ACC112 (cell line): ENCODE measurements around the gene CPNE6.

Source experiments
- H2AFZ ChIP-seq: fragments of 200-600 bp; sonication (generic); one replicate; pipeline ENCODE4 v1.6.0; 2017; ENCODE audit warnings: antibody characterized with exemption, low read length; ENCODE audit not compliant: unreplicated experiment
- H3K27ac ChIP-seq: fragments of 200-600 bp; sonication (generic); 2 replicates; pipeline ENCODE4 v1.5.1; 2014; ENCODE audit warnings: low read depth, mild to moderate bottlenecking, antibody characterized with exemption, low read length, moderate library complexity
- H3K27me3 ChIP-seq: fragments of 200-600 bp; sonication (generic); 2 replicates; pipeline ENCODE4 v1.6.1; 2014; ENCODE audit warnings: mild to moderate bottlenecking, antibody characterized with exemption, low read length, moderate library complexity, mixed read lengths; ENCODE audit not compliant: insufficient read depth
- H3K36me3 ChIP-seq: fragments of 200-600 bp; sonication (generic); 2 replicates; pipeline ENCODE4 v1.6.1; 2016; ENCODE audit warnings: mild to moderate bottlenecking, antibody characterized with exemption, low read length, moderate library complexity, mixed read lengths; ENCODE audit not compliant: insufficient read depth
- H3K4me1 ChIP-seq: fragments of 200-600 bp; sonication (generic); one replicate; pipeline ENCODE4 v1.6.1; 2016; ENCODE audit warnings: low read length, mixed read lengths; ENCODE audit not compliant: insufficient read depth, unreplicated experiment, control insufficient read depth
- H3K4me3 ChIP-seq: fragments of 200-600 bp; sonication (generic); 2 replicates; pipeline ENCODE4 v1.5.1; 2014; ENCODE audit warnings: mild to moderate bottlenecking, low read depth, low read length
- H3K79me2 ChIP-seq: fragments of 200-600 bp; sonication (generic); one replicate; pipeline ENCODE4 v1.6.0; 2016; ENCODE audit warnings: low read length; ENCODE audit not compliant: control insufficient read depth, unreplicated experiment, insufficient read depth

Gene CPNE6

DNA sequence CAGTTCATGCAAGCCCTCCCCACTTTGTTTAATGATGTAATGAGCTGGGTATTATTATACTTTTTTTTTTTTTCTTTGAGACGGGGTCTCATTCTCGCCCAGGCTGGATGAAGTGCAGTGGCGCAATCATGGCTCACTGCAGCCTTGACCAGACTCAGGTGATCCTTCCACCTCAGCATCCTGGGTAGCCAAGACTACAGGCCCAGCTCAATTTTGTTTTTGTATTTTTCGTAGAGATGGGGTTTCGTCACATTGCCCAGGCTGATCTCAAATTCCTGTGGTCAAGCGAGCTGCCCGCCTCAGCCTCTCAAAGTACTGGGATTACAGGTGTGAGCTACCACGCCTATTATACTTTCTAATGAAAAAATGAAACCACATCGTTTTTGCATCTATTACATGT, 38.7 kb downstream of the CPNE6 start:
- Histone ChIP-seq H3K4me1 (peaks cover 9% of the 10 kb centered on the region), H3K36me3 (no peaks in the 10 kb centered on the region), H2AFZ (no peak overlapping the region), H3K4me3 (no peak overlapping the region), H3K27me3 (no peaks in the 10 kb centered on the region), H3K27ac (no peak overlapping the region), H3K79me2 (no peaks in the 10 kb centered on the region)

DNA sequence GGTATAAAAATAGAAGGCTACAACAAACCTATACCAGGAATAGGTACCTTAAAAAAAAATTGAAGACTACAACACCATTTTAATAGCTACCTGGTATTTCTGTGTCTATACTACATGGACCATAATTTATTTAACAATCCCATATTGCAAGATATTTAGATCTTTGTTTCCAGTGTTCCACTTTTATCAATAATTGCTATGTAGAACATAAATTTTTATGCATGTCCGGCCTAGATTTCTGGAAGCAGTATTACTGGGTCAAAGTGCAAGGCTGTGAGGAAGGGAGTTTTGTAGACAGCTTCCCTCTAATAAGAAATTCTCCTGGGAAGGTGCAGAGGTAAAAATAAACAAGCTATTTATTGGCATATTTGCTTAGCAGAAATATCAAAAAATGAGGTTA, 39.2 kb downstream of the CPNE6 start:
- Histone ChIP-seq H3K79me2 (no peaks in the 10 kb centered on the region), H2AFZ (no peak overlapping the region), H3K27me3 (no peaks in the 10 kb centered on the region), H3K4me3 (no peak overlapping the region), H3K36me3 (no peaks in the 10 kb centered on the region), H3K27ac (no peak overlapping the region), H3K4me1 (peaks cover 11% of the 10 kb centered on the region)

DNA sequence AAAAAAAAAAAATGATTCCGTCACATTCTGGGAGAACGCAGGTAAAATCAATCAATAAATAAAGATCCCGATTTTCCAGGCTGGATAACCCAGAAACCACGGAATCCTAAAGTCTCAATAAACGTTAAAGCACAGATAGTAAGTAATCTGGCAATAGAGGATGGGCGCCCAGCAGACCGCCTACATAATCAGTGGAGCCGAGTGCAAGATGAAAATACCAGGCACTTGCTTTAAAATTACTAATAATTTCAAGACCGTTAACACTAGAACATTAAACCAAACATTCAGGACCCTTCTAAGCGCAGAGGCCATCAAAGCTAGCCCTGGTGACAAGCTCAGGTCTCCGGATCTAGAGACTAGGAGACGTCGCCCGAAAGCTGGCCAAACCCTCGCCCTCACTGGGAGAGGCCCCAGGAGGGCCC, 42.0 kb downstream of the CPNE6 start:
- Histone ChIP-seq H3K27me3 (no peaks in the 10 kb centered on the region), H3K4me1 (peaks cover 6% of the 10 kb centered on the region), H3K4me3 (peak overlapping the region; percentile 91), H3K79me2 (no peaks in the 10 kb centered on the region), H3K27ac (peak overlapping the region; percentile 89), H2AFZ (peak overlapping the region; percentile 55), H3K36me3 (no peaks in the 10 kb centered on the region; the same call in 1 of the 2 replicates)

DNA sequence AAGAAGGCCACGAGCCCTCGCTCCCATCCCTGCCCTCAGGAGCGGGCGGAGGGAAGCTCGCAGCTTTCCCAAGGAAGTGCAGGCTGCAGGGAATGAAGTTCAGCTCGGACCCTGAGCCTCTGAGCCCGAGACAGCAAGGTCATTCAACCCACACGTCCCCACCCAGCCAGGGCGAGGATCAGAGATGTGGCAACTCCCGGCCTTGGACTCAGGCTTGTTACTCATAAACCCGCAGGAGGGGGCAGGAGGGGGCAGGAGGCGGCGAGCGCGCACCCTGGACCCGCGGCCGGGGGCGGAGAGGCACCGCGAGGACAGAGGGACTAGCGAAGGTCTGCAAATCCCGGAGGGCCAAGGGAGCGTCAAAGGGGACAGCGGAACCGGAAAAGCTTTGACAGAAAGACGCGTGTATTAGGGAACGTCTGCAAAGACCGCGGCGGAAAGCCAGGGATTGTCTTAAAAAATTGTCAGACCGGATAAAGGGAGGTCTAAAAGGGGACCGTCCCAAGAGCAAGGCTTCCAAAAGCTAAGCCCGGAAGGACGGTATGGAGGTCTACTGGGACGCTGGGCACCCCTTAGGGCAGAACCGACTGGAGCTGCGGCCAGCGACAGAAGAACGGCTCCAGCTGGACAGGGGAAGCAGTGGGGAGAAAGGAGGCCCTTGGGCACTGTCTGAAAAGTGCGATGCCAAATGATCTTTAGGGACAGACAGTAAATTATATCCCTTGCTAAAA, 42.6 kb downstream of the CPNE6 start:
- H3K4me1 ChIP-seq = peaks cover 6% of the 10 kb centered on the region

DNA sequence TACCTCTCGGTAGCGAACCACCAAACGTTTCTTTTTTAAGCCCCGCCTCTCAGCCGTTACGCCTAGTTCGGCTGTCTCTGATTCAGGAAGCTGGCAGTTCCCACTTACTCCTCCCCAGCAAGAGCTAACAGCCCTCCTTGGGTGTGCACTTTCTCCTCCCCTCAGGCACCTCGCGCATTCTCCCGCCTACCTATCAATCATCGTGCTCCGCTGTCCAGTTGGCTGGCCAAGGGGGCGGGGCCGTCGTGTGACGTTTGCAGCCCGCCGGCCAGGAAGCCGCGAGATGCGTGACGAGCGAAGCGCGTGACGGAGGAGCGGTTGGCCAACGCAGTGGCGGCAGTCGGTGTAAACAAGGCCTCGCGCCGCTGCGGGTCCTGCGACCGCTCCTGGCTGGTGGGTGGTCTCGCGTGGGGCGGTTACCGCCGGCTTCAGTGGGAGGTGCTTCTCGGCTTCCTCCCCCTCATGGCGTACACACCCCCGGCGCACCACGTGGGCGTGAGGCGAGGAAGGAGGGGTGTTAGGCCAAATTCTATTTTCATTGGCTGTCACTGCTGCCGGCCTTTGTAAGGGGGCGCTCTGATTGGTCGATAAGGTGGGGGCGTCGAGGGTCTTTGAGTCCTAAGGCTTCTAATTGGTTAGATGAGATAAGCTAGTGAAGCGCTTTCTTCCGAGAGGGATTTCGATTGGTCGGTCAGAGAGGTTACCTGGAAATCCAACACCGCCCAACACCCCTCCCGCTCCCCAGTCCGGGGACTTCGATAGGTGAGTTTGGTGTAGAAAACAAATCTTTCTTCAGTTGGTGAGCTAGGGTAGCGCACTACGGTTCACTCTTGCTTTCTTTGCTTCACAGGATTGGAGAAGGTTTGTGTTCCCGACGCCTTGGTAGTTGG, 43.4 kb downstream of the CPNE6 start, which contains the start of the genes DCAF11 and NRL:
Gene DCAF11, plus strand, starts transcription at position 246 of the 890 bp plus-strand sequence. CDS start 818 bp downstream, outside the sequence.
Gene NRL, minus strand, starts transcription at position 418 of the 890 bp plus-strand sequence. CDS start 32,101 bp downstream, outside the sequence.
- Histone ChIP-seq H3K27ac (peak within 1 kb of the TSS; percentile 89), H3K79me2 (no peaks in the 10 kb centered on the region), H3K27me3 (no peaks in the 10 kb centered on the region), H3K4me1 (peaks cover 6% of the 10 kb centered on the region), H3K4me3 (peak within 1 kb of the TSS; percentile 91), H3K36me3 (no peaks in the 10 kb centered on the region; the same call in 1 of the 2 replicates), H2AFZ (peak within 1 kb of the TSS; percentile 91)

More for the DNA sequence above, 42.6 kb downstream of the CPNE6 start:
- H2AFZ ChIP-seq = peak overlapping the region; percentile 55
- no peaks in the 10 kb centered on the region for H3K27me3 ChIP-seq
- no peaks in the 10 kb centered on the region for H3K79me2 ChIP-seq
- H3K27ac ChIP-seq = peak overlapping the region; percentile 89
- peak overlapping the region; percentile 91 for H3K4me3 ChIP-seq
- H3K36me3 ChIP-seq = no peaks in the 10 kb centered on the region; the same call in 1 of the 2 replicates

DNA sequence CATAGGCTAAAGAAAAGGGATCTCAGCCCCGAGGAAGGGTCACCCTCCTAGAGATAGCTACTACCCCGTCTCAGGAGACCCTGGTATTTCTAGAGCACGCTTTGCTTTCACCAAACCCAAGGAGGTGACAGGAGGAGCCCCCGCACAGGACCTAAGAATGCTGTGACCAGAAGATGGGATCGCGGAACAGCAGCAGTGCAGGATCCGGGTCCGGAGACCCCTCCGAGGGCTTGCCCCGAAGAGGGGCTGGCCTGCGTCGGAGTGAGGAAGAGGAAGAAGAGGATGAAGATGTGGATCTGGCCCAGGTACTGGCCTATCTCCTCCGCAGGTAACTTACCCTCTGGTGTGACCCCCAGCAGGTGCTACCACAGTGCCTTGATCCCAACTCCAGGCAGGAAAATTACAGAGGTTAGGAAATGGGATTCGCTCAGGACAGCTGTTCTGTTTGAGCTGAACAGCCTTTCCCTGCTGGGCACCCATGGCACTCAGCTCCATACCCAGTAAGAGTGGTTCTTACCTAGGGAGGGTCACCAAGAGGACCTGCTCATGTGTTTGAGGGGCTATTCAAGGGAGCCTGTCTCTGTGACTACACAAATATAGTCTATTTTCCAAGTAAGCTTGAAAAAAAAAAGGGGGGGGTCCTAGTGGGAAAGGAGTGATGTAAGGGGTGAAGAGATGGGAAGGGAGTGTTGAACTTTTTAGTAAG, 44.2 kb downstream of the CPNE6 start:
- Histone ChIP-seq H3K27ac (no peak overlapping the region), H3K27me3 (no peaks in the 10 kb centered on the region), H3K4me3 (peak overlapping the region; percentile 91), H3K36me3 (no peaks in the 10 kb centered on the region; the same call in 1 of the 2 replicates), H3K4me1 (peaks cover 6% of the 10 kb centered on the region), H3K79me2 (no peaks in the 10 kb centered on the region), H2AFZ (peak overlapping the region; percentile 91)

DNA sequence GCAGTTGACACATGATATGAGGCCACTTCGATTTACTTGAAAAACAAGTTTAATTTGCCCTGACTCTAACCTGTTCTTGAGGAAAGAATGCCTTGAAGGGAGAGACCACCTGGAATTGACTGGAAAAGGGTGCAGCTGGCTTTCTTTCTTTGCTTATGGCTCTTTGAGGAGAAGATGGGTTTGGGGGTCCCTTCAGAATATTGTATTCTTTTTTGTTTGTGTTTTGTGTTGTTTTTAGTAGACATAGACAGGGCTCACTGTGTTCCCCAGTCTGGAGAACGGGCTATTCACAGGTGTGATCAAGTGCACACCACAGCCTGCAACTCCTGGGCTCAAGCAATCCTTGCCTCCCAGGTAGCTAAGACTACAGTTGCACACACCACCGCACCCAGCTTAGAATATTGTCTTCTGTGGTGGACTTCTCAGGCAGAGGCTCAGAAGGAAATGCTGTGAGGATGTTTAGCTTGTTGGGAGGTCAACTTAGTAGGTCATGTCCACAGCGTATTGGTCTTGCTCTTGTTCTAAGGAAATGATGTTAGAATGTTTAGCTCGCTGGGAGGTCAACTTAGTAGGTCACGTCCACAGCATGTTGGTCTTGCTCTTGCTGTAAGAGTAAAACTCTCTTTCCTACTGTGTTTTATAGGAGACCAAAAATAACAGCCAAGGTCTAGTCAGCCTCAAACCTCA, 44.9 kb downstream of the CPNE6 start:
- H3K4me1 ChIP-seq = peaks cover 6% of the 10 kb centered on the region
- H3K27me3 ChIP-seq = no peaks in the 10 kb centered on the region
- H3K79me2 ChIP-seq = no peaks in the 10 kb centered on the region
- no peak overlapping the region for H3K27ac ChIP-seq
- H3K36me3 ChIP-seq = no peaks in the 10 kb centered on the region; the same call in 1 of the 2 replicates
- H3K4me3 ChIP-seq = peak overlapping the region; percentile 91; the same call in 1 of the 2 replicates
- no peak overlapping the region for H2AFZ ChIP-seq

DNA sequence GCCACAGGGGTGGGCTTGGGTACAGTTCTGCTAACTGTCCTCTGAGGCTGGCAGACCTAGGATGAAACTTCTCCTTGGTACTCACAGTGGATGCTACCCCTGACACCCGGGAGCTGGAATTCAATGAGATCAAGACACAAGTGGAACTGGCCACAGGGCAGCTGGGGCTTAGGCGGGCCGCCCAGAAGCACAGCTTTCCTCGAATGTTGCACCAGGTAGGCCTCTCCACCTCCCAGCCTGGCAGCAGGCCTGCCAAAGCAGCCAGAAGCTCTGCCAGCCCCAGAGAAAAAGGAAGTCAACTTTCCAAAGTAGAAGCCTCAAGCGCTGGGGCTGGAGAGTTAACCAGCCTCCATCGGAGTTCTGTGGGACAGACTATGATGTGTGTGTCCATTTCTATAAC, 45.8 kb downstream of the CPNE6 start:
- H3K4me1 ChIP-seq = peaks cover 6% of the 10 kb centered on the region
- no peak overlapping the region for H2AFZ ChIP-seq
- no peak overlapping the region for H3K4me3 ChIP-seq
- no peak overlapping the region for H3K27ac ChIP-seq
- no peaks in the 10 kb centered on the region for H3K79me2 ChIP-seq
- no peaks in the 10 kb centered on the region for H3K27me3 ChIP-seq
- H3K36me3 ChIP-seq = no peaks in the 10 kb centered on the region; the same call in 1 of the 2 replicates

DNA sequence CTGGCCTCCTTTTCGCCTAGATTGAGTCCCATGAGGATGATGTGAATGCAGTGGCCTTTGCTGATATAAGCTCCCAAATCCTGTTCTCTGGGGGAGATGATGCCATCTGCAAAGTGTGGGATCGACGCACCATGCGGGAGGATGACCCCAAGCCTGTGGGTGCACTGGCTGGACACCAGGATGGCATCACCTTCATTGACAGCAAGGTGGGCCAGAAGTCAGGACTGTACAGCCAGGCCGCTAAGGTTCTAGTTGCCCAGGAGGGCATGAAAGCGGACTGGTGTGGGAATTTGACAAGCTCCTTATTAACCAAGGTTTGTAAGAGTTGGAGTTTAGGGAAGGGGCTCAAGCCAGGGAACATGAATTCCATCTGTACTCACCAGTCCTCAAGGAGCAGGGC, 48.3 kb downstream of the CPNE6 start:
- H3K4me1 ChIP-seq = peaks cover 6% of the 10 kb centered on the region
- H3K27ac ChIP-seq = no peak overlapping the region
- H2AFZ ChIP-seq = no peak overlapping the region
- H3K4me3 ChIP-seq = no peak overlapping the region
- no peaks in the 10 kb centered on the region for H3K27me3 ChIP-seq
- H3K36me3 ChIP-seq = no peaks in the 10 kb centered on the region; the same call in 1 of the 2 replicates
- H3K79me2 ChIP-seq = no peaks in the 10 kb centered on the region
